ENCODE data around the gene MUC5AC. TPM values are rescaled to one million over a fixed set of nuclear protein-coding genes. Genes with fewer than 3 reads are reported as not detected.
"Not testable (repeated sequence)": the region's sequence is repeated elsewhere in the genome, so short reads cannot be mapped to it uniquely, and the experiment has no call there.

MUC5AC gene
- total RNA-seq, 2 donors from 2014 or later = not detected

- Mint-ChIP-seq H3K27ac (no peak overlapping the region), H3K9me3 (no peaks in the 10 kb centered on the region), H3K36me3 (no peaks in the 10 kb centered on the region)
- ATAC-seq (no peak), DNase-seq (ENCODE audit: low spot score in 2 of 2) (no peak)
Measured at GRCh38 chr11:1235901-1236315, 78.2 kb downstream of the MUC5AC start.

GRCh38 chr11:1236316-1237127, 78.8 kb downstream of the MUC5AC start:
- no peak overlapping the region for H3K27ac Mint-ChIP-seq
- no peaks in the 10 kb centered on the region for H3K9me3 Mint-ChIP-seq
- DNase-seq (ENCODE audit: low spot score in 2 of 2) = no peak
- no peak for ATAC-seq
- no peaks in the 10 kb centered on the region for H3K36me3 Mint-ChIP-seq

- H3K36me3 Mint-ChIP-seq = no peaks in the 10 kb centered on the region
- DNase-seq (ENCODE audit: low spot score in 2 of 2) (no peak), ATAC-seq (no peak)
- H3K27ac Mint-ChIP-seq = no peak overlapping the region
- no peaks in the 10 kb centered on the region for H3K9me3 Mint-ChIP-seq
Measured at GRCh38 chr11:1237128-1237580, 79.4 kb downstream of the MUC5AC start.

GRCh38 chr11:1237851-1238250, 80.1 kb downstream of the MUC5AC start:
- ATAC-seq = no peak
- Mint-ChIP-seq H3K9me3 (no peaks in the 10 kb centered on the region), H3K36me3 (no peaks in the 10 kb centered on the region), H3K27ac (no peak overlapping the region)
- no peak for DNase-seq (ENCODE audit: low spot score in 2 of 2)

DNA sequence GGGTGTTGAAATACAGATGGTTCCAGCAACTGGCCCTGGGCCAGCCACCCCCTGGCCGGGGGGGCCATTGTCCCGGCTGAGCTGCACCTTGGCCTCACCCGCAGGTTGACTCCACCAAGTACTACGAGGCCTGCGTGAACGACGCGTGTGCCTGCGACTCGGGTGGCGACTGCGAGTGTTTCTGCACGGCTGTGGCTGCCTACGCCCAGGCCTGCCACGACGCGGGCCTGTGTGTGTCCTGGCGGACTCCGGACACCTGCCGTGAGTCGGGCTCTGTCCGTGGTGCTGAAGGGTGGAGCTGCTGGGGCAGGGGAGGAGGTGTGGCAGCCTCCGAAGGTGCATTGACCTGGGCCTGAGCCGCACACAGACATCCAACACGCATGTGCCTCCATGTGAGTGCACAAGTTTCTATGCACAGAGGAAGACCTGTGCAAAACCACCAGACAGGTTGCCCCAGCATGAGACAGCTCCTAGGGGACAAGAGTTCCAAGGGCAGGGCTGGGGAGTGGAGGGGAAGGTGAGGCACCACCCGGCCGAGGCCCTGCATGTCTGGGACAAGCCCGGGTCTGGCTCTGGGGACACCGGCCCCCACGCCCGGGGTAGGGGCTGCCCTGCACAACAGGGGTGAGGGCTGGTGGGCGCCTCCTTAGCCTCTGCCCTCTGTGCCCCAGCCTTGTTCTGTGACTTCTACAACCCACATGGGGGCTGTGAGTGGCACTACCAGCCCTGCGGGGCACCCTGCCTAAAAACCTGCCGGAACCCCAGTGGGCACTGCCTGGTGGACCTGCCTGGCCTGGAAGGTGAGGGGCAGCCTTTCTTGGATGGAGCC, 81.2 kb downstream of the MUC5AC start:
- DNase-seq (ENCODE audit: low spot score in 2 of 2) (no peak), ATAC-seq (no peak)
- Mint-ChIP-seq H3K27ac (no peak overlapping the region), H3K9me3 (no peaks in the 10 kb centered on the region), H3K36me3 (no peaks in the 10 kb centered on the region)

DNA sequence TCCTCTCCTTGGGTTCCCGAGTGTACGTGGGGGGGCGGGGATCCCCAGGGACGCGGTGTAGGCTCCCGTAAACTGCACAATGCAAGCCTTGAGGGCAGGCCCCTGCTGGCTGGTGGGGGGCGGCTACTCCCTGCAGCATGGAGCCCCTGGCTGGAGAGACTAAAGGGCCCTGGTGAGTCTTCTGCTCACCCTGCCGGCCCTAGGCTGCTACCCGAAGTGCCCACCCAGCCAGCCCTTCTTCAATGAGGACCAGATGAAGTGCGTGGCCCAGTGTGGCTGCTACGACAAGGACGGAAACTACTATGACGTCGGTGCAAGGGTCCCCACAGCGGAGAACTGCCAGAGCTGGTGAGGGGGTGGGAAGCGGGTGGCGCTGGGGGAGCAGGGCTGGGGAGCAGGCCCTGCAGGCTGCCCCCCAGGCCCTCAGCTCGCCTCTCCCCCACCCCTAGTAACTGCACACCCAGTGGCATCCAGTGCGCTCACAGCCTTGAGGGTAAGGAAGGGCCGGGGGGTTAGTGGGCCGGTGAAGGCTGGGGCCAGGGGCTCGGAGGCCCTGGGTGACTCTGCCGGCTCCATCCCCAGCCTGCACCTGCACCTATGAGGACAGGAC, 81.9 kb downstream of the MUC5AC start:
- DNase-seq (ENCODE audit: low spot score in 2 of 2) = no peak
- no peak overlapping the region for H3K27ac Mint-ChIP-seq
- no peak for ATAC-seq
- H3K9me3 Mint-ChIP-seq = no peaks in the 10 kb centered on the region
- no peaks in the 10 kb centered on the region for H3K36me3 Mint-ChIP-seq

DNA sequence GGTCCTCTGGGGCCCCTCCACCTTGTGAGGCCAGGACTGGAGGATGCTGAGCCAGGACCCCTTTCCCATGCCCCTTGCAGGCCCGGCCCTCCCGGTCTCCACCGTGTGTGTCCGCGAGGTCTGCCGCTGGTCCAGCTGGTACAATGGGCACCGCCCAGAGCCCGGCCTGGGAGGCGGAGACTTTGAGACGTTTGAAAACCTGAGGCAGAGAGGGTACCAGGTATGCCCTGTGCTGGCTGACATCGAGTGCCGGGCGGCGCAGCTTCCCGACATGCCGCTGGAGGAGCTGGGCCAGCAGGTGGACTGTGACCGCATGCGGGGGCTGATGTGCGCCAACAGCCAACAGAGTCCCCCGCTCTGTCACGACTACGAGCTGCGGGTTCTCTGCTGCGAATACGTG, 83.0 kb downstream of the MUC5AC start:
- H3K27ac Mint-ChIP-seq = no peak overlapping the region
- no peak for DNase-seq (ENCODE audit: low spot score in 2 of 2)
- H3K36me3 Mint-ChIP-seq = no peaks in the 10 kb centered on the region
- no peak for ATAC-seq
- H3K9me3 Mint-ChIP-seq = no peaks in the 10 kb centered on the region

GRCh38 chr11:1241706-1242105, 84.0 kb downstream of the MUC5AC start:
- no peaks in the 10 kb centered on the region for H3K9me3 Mint-ChIP-seq
- ATAC-seq = no peak
- no peak for DNase-seq (ENCODE audit: low spot score in 2 of 2)
- peaks cover 0 to 4% of the 10 kb centered on the region in 2 donors for H3K36me3 Mint-ChIP-seq
- no peak overlapping the region for H3K27ac Mint-ChIP-seq

DNA sequence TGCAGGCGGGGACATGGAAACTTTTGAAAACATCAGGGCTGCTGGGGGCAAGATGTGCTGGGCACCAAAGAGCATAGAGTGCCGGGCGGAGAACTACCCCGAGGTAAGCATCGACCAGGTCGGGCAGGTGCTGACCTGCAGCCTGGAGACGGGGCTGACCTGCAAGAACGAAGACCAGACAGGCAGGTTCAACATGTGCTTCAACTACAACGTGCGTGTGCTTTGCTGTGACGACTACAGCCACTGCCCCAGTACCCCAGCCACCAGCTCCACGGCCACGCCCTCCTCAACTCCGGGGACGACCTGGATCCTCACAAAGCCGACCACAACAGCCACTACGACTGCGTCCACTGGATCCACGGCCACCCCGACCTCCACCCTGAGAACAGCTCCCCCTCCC, 84.5 kb downstream of the MUC5AC start:
- Mint-ChIP-seq H3K9me3 (no peaks in the 10 kb centered on the region), H3K36me3 (peaks cover 0 to 4% of the 10 kb centered on the region in 2 donors), H3K27ac (no peak overlapping the region)
- ATAC-seq (no peak), DNase-seq (ENCODE audit: low spot score in 2 of 2) (no peak)

GRCh38 chr11:1242751-1243150, 85.0 kb downstream of the MUC5AC start:
- not testable (repeated sequence) for ATAC-seq; DNase-seq (ENCODE audit: low spot score in 2 of 2); H3K36me3 Mint-ChIP-seq; H3K27ac Mint-ChIP-seq; H3K9me3 Mint-ChIP-seq

DNA sequence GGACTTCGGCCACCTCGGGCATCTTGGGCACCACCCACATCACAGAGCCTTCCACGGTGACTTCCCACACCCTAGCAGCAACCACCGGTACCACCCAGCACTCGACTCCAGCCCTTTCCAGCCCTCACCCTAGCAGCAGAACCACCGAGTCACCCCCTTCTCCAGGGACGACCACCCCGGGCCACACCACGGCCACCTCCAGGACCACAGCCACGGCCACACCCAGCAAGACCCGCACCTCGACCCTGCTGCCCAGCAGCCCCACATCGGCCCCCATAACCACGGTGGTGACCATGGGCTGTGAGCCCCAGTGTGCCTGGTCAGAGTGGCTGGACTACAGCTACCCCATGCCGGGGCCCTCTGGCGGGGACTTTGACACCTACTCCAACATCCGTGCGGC, 85.8 kb downstream of the MUC5AC start:
- H3K9me3 Mint-ChIP-seq; H3K27ac Mint-ChIP-seq; ATAC-seq; DNase-seq (ENCODE audit: low spot score in 2 of 2); H3K36me3 Mint-ChIP-seq: not testable (repeated sequence)

DNA sequence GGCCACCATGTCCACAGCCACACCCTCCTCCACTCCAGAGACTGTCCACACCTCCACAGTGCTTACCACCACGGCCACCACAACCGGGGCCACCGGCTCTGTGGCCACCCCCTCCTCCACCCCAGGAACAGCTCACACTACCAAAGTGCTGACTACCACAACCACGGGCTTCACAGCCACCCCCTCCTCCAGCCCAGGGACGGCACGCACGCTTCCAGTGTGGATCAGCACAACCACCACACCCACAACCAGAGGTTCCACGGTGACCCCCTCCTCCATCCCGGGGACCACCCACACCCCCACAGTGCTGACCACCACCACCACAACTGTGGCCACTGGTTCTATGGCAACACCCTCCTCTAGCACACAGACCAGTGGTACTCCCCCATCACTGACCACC, 86.8 kb downstream of the MUC5AC start:
- DNase-seq (ENCODE audit: low spot score in 2 of 2); H3K27ac Mint-ChIP-seq; H3K36me3 Mint-ChIP-seq; ATAC-seq; H3K9me3 Mint-ChIP-seq: not testable (repeated sequence)

GRCh38 chr11:1245717-1246116, 88.0 kb downstream of the MUC5AC start:
- H3K27ac Mint-ChIP-seq, ATAC-seq: not testable (repeated sequence)

DNA sequence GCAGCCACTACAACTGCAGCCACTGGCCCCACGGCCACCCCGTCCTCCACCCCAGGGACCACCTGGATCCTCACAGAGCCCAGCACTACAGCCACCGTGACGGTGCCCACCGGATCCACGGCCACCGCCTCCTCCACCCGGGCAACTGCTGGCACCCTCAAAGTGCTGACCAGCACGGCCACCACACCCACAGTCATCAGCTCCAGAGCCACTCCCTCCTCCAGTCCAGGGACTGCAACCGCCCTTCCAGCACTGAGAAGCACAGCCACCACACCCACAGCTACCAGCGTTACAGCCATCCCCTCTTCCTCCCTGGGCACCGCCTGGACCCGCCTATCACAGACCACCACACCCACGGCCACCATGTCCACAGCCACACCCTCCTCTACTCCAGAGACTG, 88.5 kb downstream of the MUC5AC start:
- DNase-seq (ENCODE audit: low spot score in 2 of 2); H3K9me3 Mint-ChIP-seq; H3K27ac Mint-ChIP-seq; ATAC-seq: not testable (repeated sequence)
- peaks cover 0 to 11% of the 10 kb centered on the region in 2 donors for H3K36me3 Mint-ChIP-seq

More at GRCh38 chr11:1245717-1246116, 88.0 kb downstream of the MUC5AC start:
- not testable (repeated sequence) for H3K9me3 Mint-ChIP-seq; DNase-seq (ENCODE audit: low spot score in 2 of 2); H3K36me3 Mint-ChIP-seq

DNA sequence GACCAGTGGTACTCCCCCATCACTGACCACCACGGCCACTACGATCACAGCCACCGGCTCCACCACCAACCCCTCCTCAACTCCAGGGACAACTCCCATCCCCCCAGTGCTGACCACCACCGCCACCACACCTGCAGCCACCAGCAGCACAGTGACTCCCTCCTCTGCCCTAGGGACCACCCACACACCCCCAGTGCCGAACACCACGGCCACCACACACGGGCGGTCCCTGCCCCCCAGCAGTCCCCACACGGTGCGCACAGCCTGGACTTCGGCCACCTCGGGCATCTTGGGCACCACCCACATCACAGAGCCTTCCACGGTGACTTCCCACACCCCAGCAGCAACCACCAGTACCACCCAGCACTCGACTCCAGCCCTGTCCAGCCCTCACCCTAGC, 89.3 kb downstream of the MUC5AC start:
- DNase-seq (ENCODE audit: low spot score in 2 of 2); H3K9me3 Mint-ChIP-seq; H3K27ac Mint-ChIP-seq; ATAC-seq: not testable (repeated sequence)
- H3K36me3 Mint-ChIP-seq = peaks cover 0 to 12% of the 10 kb centered on the region in 2 donors

- not testable (repeated sequence) for H3K9me3 Mint-ChIP-seq; DNase-seq (ENCODE audit: low spot score in 2 of 2); H3K27ac Mint-ChIP-seq; ATAC-seq
- peaks cover 0 to 12% of the 10 kb centered on the region in 2 donors for H3K36me3 Mint-ChIP-seq
Measured at GRCh38 chr11:1248951-1249350, 91.2 kb downstream of the MUC5AC start.

GRCh38 chr11:1250411-1250810, 92.7 kb downstream of the MUC5AC start:
- Mint-ChIP-seq H3K27ac (peak overlapping the region; percentile 32 to 87), H3K36me3 (peaks cover 0 to 12% of the 10 kb centered on the region in 2 donors)
- DNase-seq (ENCODE audit: low spot score in 2 of 2); ATAC-seq; H3K9me3 Mint-ChIP-seq: not testable (repeated sequence)
